HG03469 (cell line): Measurements from ENCODE around the gene ZFP36L2.
"Not testable (repeated sequence)": the region's sequence is repeated elsewhere in the genome, so short reads cannot be mapped to it uniquely, and the experiment has no call there.

Source experiments
- ATAC-seq: cut with Tn5 transposase; IDR thresholded peaks from one replicate; pipeline ENCODE4 v1.9.1; 2021; ENCODE audit warnings: mild to moderate bottlenecking, moderate library complexity, moderate number of reproducible peaks; ENCODE audit not compliant: unreplicated experiment

ZFP36L2 gene

DNA sequence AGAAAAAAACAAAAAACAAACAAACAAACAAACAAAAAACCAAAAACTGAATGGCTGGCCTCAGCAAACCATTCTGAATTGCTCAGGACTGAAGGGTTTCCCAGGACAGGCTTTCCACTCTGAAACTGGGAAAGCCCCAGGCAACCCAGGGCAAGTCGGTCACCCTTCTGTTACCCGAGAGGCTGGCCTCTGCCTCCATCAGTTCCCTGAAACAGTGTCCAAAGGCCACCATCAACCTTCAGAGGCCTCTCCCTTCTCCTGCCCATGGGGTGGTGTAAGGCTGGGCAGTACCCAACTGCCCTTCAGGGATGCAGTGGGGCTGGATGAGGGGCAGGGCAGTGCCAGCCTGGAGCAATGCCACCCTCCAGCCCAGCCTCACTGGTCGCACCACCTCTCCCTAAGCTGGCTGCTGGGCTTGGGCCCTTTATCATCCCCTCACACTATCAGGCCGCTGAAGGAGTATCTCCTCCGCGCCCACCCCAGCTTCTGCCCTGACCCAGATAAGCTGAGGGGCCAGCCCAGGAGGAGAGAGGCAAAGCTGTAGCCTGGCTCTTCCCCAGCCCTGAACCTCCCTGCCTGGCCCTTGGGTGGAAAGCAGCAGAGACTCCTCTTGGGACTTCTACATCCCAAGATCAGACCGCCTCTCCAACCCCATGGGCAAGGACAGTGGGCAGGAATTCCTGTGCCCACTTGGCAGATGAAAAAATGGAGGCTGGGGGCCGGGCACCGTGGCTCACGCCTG lies 35.9 kb downstream of the ZFP36L2 start:
- ATAC-seq = no peak

- not testable (repeated sequence) for ATAC-seq
Observed at GRCh38 chr2:43189861-43190260, 36.5 kb downstream of the ZFP36L2 start.

- ATAC-seq = no peak
Observed at GRCh38 chr2:43188561-43189386, 37.6 kb downstream of the ZFP36L2 start.

DNA sequence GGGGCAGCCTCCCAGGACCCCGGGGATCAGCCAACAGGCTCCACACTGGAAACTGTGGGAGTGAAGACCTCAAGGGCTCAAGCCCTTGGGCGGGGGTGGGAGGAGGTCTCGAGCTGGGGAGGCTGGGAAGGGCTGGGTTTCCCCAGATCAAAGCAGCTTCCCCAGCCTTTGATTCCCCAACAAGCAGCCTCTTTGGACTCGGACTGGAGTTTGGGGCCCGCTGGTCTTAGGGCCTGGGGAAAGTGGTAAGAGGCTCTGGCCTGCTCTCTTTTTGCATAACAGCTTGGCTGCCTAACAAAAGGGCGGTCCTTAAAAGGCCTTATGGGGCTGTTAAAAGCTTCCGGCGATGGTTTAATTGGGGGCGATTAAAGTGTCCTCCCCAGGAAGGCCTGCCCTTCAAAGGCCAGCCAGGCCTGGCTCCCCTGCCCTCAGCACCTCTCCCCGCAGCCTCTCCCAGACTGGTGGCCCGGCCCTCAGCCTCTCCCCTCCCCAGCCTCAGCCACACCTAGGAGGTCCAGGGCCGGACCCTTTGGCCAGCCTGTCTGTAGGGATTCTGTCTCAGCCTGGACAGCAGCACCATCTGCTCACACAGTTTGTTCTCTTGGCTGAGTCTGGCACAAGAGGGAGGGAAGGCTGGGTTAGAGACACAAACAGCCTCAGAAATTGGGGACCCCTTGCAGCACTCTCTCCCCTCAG lies 39.6 kb downstream of the ZFP36L2 start:
- no peak for ATAC-seq

DNA sequence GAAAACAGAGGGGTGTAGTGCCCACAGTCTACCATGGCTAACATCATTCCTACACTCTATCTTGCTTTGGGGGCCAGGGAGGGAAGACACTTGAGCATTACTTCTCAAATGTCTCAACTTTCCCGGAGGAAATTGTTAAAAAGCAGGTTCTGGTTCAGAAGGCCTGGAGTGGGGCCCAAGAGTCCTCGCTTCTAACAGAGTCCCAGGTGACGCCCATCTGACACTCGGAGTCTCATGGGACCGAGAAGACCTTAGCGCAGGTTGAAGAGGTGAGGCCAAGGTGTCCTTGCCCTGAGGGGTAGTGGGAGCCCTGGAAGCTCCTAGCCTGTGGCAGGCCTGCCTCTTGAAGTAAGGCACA lies 40.1 kb downstream of the ZFP36L2 start:
- ATAC-seq = no peak

GRCh38 chr2:43185146-43185545 lies 41.3 kb downstream of the ZFP36L2 start:
- no peak for ATAC-seq

DNA sequence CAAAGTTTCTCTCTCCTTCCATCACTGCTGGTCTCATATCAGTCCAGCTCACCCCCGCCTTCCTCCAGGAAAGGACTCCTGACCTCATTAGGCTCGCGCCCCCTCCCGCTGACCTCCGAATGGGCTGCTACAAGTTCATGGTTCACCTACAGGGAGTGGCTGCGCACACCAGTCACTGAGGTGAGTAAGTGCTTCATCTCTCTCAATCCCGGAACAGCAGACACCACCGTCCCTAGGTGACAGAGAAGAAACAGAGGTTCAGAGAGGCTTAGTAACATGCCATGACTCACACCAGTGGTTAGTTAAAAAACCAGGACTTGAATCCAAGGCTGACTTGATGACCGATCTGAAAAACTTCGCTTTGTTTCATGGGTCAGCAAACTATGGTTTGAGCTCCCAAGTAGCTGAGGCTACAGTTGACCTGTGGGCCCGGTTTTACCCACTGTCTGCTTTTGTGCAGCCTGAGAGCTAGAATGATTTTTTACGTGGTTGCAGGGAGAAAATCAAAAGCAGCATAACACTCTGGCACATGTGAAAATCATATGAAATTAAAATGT lies 42.0 kb downstream of the ZFP36L2 start:
- no peak for ATAC-seq

DNA sequence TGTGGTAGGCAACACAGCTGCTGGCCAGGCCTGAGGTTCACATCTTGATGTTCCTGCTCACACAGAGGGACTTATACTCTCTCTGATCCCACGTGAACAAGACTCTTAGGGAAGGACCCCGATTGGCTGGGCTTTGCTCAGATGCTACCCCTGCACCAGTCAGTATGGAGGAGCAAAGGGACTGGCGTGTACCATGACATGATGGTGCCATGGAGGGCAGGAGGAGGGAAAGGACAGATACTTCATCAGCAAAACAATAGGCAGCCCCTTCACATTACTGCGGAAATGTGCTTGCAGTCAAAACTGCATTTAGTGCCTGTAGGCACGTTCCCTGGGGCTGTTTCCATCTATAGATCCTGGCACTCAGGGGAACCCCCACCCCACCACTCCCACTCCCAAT lies 42.7 kb downstream of the ZFP36L2 start:
- no peak for ATAC-seq

DNA sequence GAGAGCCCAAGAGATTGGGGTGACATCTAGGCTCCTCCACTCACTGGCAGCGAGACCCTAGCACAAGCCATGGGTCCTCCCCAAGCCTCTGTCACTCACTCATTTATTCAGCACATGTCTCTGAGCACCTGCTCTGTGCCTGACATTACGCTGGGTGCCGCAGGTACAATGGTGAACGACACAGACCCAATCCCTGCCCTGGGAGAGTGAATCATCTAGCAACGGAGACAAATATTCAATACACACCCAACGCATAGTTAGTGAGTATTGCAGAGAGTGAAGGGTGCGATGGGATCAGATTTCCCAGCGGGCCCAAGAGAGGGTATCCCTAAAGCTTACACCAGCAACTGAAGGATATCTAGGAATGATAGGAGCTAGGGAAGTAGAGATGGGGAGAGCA lies 45.5 kb downstream of the ZFP36L2 start:
- ATAC-seq = no peak

GRCh38 chr2:43179942-43180341 lies 46.5 kb downstream of the ZFP36L2 start:
- ATAC-seq = no peak

DNA sequence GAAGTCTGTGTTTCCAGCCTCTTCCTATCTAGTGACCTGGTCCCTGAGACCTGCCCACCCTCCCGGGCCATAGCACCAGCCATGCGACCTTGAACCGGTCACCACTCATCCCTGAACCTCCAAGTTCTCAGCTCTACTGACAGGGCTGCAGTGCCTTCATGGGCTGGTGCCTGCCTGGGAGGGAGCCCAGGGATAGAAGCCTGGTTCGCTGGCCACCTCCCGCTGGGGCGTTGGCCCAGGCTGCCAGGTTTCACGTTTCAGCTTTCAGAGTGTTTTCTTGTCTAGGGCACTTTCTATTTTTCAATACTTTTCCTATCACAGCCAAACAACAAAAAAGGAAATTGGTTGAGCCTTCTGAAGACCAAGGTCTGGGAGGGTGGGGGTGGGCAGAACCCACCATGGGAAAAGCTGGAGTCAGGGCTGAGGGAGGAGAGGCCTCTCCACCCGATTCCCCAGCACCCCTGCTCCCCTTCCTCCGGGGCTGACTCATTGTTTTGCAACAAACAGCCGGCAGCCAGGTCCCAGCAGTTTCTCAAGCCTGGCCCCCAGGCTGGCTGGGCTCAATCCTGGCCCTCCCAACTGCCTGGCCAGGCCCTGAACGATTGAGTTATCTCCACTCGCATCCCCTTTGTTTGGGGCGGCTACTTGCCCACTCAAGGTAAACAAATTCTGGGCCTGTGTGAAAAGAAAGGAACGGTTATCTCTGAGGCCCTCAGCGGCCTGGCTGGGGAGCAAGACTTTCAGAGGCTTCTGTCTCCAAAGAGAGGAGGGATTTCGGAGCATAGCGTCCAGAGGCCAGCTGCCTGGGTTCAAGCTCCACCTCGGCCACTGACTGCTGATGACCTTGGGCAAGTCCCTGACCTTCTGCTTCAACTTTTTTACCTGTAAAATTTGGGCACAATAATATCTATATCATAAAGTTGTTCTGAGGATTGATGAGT lies 47.5 kb downstream of the ZFP36L2 start:
- no peak for ATAC-seq

DNA sequence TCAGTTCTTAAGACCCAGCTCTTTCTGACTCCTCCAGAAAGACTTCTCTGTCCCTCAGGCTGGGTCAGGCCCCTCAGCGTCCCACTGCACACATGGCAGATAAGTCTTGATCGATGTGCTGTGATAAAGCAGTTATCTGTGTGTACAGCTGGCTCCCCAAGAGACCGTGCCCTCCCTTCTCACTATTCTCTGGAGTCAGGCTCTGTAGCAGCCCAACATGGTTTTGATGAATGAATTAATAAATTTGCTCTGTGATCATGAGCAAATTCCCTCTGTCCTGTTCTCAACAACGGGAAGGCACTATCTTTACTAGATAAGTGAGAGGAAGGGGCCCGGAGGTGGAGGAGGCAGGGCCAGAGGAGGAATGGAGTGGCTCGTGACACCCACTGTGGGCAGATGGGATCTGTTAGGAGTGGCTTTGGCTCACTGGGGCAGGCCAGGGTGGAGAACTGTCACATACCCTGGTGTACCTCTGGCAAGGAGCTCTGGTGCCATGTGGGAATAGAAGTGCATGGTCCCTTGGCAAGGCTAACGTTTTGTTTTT lies 48.3 kb downstream of the ZFP36L2 start:
- no peak for ATAC-seq

- no peak for ATAC-seq
Observed at GRCh38 chr2:43176449-43176848, 50.0 kb downstream of the ZFP36L2 start.

GRCh38 chr2:43175876-43176275 lies 50.5 kb downstream of the ZFP36L2 start:
- no peak for ATAC-seq

- ATAC-seq = no peak
Observed at GRCh38 chr2:43175020-43175441, 51.4 kb downstream of the ZFP36L2 start.

DNA sequence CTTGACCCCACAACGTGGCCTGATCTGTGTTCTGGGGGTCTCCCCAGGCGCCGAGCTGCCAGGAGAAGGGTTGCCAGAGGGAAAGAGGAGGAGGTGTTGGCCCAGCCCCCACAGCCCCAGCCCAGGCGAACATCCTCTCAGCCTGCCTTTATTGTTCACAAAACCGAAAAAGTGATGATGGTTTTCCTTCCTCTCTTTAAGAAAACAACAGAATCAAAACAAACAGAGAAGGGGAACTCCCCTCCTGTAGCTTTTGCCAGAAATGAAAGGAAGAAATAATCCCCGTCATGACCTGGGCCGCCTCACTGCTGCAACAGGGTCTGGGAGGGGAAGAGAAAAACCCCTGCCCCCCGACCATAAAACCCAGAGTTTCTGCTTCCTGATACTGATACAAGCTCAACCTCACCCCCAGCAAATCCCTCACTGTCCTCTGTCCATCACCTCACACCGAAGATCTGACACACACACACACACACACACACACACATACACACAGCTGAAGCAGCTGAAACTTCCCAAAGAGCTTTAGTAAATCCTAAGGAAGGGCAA lies 52.0 kb downstream of the ZFP36L2 start:
- ATAC-seq = peak; percentile 81
